ENCODE results near the gene PDK2. TPM values are rescaled to one million over a fixed set of nuclear protein-coding genes. Genes with fewer than 3 reads are reported as not detected.

The PDK2 gene
- total RNA-seq, 1 experiment from 2014 or later, result 31.9 TPM

DNA sequence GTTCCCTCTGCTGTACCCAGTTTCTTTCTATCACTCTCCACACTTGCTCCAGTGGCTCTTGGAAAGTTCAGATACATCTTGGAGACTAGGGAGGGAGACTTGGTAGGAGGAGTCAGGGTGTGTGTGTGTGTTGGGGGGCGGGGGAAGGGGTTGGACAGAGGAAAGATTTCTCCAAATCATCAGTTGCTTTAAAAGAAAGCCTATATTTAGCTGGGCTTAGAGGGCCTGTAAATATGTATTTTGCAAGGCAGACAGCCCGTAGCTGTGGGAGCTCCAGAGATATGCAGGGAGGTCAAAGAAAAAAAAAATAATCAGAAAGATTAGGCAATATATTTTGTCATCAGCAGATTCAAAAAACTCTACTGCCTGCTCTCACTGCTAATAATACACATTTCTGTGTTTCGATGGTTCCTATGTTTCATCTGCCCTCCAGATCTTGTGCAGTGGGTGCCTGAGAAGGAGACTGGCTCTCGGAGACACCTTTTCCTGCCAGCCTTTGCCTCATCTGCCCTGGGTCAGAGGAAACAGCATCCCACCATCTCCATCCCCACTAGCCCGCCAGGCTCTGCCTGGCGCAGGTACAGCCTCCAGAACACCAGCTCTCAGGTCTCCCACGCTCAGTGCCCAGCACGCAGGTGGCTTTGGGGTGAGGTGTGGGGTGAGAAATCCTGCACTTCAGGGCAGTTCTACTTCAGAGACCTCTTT lies 60.1 kb downstream of the PDK2 start:
- Histone ChIP-seq H3K9ac (ENCODE audit: low read length) (no peak overlapping the region), H3K36me3 (ENCODE audit: low read depth, low read length) (no peaks in the 10 kb centered on the region), H3K4me3 (ENCODE audit: low read length) (no peak overlapping the region), H3K4me1 (ENCODE audit: insufficient read depth, low read length) (peaks cover 29% of the 10 kb centered on the region), H3F3A (ENCODE audit: low read length, unreplicated experiment) (no peaks in the 10 kb centered on the region), H3K79me2 (ENCODE audit: low read length) (peaks cover 5% of the 10 kb centered on the region), H4K20me1 (ENCODE audit: low read length) (no peaks in the 10 kb centered on the region), H3K9me3 (ENCODE audit: low read length) (no peaks in the 10 kb centered on the region), H2AFZ (ENCODE audit: low read length) (no peak overlapping the region), H3K4me2 (ENCODE audit: low read length) (no peak overlapping the region), H3K27ac (ENCODE audit: low read length) (0 out of 2 replicates have a peak overlapping the region, but pooled peaks have one; percentile 45), H3K9me2 (replicated peaks; ENCODE audit: low read length) (no peaks in the 10 kb centered on the region), H3K27me3 (ENCODE audit: low read length) (no peaks in the 10 kb centered on the region)
- intact Hi-C loops (cut with micrococcal nuclease), result no loop called here
- ATAC-seq, result no peak
- no TSS peak for BruUV-seq (replicated peaks)
- DNase-seq, result no peak
- no peak for TF ChIP-seq CTCF (conservative IDR thresholded peaks at IDR 0.05; ENCODE audit: low read depth, low read length)
- TF ChIP-seq EZH2phosphoT487 (IDR thresholded peaks at IDR 0.05; ENCODE audit: borderline replicate concordance, low read length), result no peak
- no peak for TF ChIP-seq EZH2 (IDR thresholded peaks at IDR 0.05; ENCODE audit: low read length, unreplicated experiment)
- ChIA-PET CTCF (no interaction called here), POLR2A (ENCODE audit: unreplicated experiment) (no interaction called here)

DNA sequence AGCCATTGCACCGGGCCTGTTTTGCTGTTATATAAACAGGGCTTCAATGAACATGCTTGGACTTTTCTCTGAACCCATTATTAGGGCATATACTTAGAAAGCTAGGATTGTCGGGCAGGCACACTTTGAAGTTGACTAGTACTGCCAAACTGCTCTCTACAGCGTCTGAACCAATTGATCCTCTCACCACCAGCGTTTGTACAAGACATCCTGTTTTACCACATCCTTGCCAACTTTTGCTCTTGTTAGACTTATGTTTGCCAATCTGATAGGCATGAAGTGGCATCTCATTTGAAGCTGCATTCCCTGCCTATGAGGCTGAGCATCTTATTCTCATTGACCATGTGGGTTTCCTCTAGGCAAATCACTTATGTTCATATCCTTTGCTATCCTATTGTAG lies 62.7 kb downstream of the PDK2 start:
- Histone ChIP-seq H3K4me1 (ENCODE audit: insufficient read depth, low read length) (peaks cover 25% of the 10 kb centered on the region), H2AFZ (ENCODE audit: low read length) (no peak overlapping the region), H3K4me3 (ENCODE audit: low read length) (no peak overlapping the region), H4K20me1 (ENCODE audit: low read length) (no peaks in the 10 kb centered on the region), H3K27me3 (ENCODE audit: low read length) (no peaks in the 10 kb centered on the region), H3K79me2 (ENCODE audit: low read length) (no peaks in the 10 kb centered on the region), H3K9me2 (replicated peaks; ENCODE audit: low read length) (no peaks in the 10 kb centered on the region), H3K4me2 (ENCODE audit: low read length) (no peak overlapping the region), H3K36me3 (ENCODE audit: low read depth, low read length) (no peaks in the 10 kb centered on the region), H3F3A (ENCODE audit: low read length, unreplicated experiment) (no peaks in the 10 kb centered on the region), H3K9me3 (ENCODE audit: low read length) (no peaks in the 10 kb centered on the region), H3K27ac (ENCODE audit: low read length) (no peak overlapping the region), H3K9ac (ENCODE audit: low read length) (no peak overlapping the region)
- no peak for ATAC-seq
- BruUV-seq (replicated peaks), result no TSS peak
- ChIA-PET POLR2A (ENCODE audit: unreplicated experiment) (no interaction called here), CTCF (no interaction called here)
- TF ChIP-seq EZH2phosphoT487 (IDR thresholded peaks at IDR 0.05; ENCODE audit: borderline replicate concordance, low read length), result no peak
- TF ChIP-seq EZH2 (IDR thresholded peaks at IDR 0.05; ENCODE audit: low read length, unreplicated experiment), result no peak
- TF ChIP-seq CTCF (conservative IDR thresholded peaks at IDR 0.05; ENCODE audit: low read depth, low read length), result no peak
- no peak for DNase-seq
- intact Hi-C loops (cut with micrococcal nuclease), result no loop called here
